ENCODE data around the gene DSCAML1. TPM values are rescaled to one million over a fixed set of nuclear protein-coding genes. Genes with fewer than 3 reads are reported as not detected.

Gene DSCAML1
- polyA plus RNA-seq, 4 donors, result 1.7 to 2.9 (median 2.0) TPM

DNA sequence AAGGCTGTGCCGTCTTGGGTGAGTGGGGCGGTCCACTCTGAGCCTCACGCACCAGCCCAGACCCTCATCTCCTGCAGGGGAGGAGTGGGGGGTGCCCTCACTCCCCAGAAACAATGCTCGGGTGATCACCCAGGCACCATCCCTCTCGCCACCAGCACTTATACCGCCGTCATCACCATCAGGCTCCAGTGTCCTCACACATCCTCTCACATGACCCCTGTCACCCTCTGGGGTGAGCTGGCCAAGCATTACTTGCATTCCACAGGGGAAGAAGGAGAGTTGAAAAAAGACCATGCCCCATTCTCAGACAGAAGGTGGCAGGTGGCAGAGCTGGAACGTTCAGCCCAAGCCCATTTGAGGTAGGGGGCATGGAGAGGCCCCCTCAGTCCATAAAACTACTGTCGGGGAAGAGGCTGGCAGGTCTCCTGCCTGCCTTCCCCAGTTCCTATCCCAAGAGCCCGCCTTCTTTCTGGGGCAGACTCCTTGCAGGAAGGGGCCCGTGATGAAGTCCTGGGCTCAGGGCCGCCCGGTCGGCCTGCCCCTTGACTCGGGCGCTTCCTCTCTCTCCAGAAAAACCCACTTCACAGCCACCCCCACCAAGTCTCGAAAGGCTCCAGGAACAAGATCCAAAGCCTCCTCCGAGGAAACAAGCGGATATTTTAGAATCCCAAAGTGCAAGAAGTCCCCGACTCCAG is 153.3 kb downstream of the DSCAML1 start:
- DNase-seq (ENCODE audit: low read depth in 4 of 4, low spot score in 3 of 4), result no peak

DNA sequence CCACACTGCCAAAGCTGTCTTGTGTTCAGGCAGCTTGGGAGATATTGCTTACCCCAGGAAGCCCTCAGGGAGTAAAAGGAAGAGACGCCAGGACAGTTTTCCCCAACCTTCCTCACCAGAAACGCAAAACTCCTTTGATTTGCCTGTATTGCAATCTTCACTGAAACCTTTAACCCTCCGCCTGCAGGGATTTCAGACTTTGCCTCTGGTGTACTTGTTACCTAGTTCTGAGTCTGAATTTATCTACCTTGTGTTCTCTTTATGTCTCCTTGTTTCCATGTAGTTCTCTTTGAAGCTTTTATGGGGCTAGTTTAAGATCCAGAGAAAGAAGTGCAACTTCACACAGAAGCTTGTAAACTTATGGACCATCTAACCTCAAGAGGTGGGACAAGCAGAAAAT is 154.2 kb downstream of the DSCAML1 start:
- DNase-seq (ENCODE audit: low read depth in 4 of 4, low spot score in 3 of 4), result no peak

DNA sequence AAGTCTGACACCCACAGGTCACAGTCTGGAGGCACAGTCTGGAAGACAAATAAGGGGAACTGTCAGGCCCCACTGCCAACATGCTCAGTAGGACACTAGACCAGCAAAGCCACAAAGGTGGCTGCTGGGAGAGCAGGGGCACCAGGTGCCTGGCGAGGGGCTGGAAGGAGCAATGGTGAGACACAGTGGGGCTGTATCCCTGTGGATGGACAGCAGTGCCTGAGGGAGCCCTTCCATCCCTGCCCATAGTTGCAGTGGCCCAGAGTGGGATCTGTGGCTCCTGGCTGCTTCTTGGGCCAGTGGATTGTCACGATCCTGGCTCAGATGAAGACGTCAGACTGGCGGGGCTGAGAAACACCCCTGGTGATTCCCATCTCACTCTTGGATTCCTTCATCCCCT is 154.6 kb downstream of the DSCAML1 start:
- no peak for DNase-seq (ENCODE audit: low read depth in 4 of 4, low spot score in 3 of 4)

DNA sequence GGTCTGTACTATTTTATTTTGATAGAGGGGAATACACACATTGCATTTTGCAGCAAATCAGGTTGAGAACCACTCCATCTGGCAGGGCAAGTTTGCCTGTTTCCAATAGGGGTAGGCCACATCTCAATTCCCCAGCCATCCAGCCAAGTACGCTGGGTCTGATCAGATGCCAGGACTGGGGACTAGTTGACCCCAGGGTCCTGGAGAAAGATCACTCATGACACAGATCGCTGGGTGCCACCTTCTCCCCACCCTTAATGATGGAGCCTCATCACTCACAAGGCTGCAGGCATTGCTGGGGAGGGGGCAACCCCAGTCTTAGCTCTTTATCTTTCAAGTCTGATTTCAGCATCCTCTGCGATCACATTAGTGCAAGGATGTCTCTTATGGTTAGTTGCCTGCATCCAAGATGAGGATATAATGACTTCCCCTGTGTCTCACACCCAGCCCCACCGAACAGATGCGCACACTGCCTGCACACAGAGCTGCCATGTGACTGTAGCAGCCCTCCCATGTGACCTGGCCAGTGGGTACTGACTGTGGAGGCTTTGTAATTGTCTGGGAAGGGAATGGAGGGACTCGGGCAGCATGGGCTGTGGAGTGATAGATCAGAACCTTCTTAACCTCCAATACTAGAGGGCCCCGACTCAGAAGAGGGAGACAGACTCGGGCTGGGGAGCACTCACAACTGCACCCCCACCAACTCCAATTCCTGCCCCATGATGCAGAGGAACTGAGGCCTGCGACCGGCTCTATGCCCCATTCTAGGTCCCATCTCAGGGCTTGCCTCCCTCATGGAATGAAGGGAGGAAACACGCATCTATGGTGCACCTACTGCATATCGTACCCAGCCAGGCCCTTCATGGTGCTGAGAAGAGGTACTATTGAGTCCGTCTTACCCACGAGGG is 155.8 kb downstream of the DSCAML1 start:
- no peak for DNase-seq (ENCODE audit: low read depth in 4 of 4, low spot score in 3 of 4)

DNA sequence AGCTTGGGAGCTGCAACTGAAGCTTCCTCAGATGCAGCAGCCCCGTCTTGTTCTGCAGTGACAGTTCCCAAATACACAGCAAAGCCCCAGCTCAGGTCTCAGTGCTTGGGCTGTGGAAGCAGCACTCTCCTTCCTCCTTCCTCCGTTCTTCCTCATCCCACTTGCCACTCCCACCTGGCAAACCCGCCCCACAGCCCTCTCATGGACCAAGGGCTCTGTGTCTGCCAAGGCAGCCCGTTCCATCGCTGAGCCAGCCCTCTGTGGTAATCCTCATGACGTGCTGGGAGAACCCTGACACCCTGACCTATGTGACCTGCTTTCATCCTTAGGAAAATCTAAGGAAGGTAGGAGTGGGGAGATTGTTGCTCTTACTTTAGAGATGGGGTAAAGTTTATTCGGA is 157.0 kb downstream of the DSCAML1 start:
- no peak for DNase-seq (ENCODE audit: low read depth in 4 of 4, low spot score in 3 of 4)

DNA sequence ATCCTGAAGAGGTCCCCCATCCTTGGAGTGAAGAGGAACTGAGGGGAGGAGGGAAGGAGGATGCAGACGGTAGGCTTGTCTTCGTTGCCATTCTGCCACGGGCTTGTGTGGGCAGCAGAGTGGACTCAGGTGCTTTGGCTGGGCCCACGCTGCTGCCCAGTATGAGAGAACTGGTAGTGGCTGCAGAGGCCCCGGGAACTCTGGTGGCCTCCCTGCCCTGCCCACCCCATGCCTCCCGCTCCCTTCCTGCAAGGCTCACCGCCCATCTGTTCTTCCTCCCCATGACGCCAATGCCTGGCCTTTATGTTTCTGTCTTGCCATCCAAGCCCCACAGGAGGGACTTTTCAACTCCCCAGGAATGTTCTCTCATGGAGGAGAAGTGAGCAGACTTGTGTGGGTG is 157.4 kb downstream of the DSCAML1 start:
- DNase-seq (ENCODE audit: low read depth in 4 of 4, low spot score in 3 of 4), result no peak

DNA sequence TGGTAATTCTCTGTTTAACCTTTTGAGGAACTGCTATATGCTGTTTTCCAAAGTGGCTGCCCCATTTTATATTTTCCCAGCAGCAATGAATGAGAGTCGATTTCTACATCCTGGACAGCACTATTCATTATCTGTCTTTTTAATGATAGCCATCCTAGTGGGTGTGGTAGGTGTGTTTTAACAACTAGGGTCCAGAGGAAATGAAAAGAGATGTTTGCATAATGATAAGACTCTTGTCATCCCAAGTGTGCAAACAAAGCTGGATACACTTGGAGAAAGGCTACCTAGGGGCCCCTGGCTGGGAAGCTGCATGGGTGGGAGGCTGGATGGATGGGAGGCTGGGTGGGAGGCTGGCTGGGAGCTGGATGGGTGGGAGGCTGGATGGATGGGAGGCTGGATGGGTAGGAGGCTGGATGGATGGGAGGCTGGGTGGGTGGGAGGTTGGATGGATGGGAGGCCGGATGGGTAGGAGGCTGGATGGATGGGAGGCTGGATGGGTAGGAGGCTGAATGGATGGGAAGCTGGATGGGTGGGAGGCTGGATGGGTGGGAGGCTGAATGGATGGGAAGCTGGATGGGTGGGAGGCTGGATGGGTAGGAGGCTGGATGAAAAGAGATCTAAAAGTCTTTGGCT is 158.0 kb downstream of the DSCAML1 start:
- no peak for DNase-seq (ENCODE audit: low read depth in 4 of 4, low spot score in 3 of 4)

DNA sequence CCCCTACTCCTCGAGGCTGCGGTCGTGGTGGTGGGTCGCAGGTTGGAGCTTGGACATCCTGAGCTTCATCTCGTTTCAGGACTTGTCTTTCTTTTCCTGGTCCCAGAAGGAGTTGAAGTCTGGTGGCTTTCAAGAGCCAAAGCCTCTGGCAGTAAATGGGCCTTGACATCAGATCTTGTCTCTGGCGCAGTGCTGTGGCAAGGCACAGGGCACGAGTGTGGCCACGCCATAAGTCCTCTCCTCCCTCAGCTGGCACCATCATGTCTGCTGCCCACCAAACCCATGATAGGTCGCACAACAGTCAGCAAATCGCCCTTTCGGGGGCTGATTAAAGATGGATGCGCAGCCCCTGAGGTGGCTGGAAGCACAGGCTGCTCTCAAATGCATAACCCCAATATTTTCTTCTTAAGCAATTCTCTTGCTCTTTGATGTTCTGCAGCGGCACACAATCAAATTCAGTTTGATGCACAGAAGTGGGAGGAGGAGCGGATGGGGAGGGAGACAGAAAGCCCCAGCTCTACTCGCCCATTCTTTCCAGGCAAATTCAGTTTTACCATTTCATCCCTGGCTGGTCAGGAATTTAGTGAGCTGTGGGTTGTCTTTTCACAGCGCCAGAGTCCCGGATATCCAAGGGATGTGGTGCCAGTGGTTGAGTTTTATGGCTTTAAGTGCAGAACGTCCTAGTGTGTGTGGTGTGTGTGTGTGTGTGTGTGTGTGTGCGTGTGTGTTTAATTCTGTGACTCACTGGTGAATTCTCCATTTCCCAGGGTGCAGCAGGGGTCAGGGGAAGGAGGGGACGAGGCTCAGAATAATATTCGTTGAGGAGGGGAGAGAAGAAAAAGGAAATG is 162.0 kb downstream of the DSCAML1 start:
- DNase-seq (ENCODE audit: low read depth in 4 of 4, low spot score in 3 of 4), result peak in 1 of 4 donors; percentile 28

DNA sequence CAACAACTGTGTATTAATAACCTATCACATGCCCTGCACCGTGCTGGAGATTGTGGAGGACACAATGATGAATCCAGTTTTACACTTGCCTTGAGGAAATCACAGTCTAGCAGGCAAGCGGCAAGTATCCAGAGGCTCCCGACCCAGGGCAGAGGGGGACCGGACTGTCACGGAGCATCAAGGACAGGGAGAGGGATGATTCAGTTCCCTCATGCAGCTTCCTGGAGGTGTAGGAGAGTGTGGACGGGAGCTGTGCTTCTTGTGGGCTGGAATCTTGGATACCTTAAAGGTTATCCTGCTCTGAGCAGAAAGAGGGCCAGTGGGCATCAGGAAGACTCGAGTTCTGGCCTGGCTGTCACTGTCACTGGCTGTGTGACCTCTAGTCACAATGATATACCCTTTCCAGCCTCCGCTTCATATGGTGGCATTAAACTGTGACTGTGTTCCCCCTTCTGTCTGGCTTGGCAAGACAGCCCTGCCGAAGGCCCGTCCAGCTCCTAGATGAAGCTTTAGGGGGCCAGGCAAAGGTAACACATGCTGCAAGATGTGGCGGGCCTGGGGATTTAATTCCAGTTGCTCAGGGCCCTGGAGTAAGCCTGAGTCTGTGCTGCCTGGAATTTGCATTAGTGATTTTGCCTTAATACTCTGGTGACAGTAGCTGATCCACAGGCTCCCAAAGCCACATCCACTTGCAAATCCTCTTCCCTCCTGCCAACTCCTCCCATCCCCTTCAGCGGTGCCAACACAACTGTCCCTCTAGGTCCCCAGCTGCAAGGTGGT is 162.8 kb downstream of the DSCAML1 start:
- DNase-seq (ENCODE audit: low read depth in 4 of 4, low spot score in 3 of 4), result no peak

DNA sequence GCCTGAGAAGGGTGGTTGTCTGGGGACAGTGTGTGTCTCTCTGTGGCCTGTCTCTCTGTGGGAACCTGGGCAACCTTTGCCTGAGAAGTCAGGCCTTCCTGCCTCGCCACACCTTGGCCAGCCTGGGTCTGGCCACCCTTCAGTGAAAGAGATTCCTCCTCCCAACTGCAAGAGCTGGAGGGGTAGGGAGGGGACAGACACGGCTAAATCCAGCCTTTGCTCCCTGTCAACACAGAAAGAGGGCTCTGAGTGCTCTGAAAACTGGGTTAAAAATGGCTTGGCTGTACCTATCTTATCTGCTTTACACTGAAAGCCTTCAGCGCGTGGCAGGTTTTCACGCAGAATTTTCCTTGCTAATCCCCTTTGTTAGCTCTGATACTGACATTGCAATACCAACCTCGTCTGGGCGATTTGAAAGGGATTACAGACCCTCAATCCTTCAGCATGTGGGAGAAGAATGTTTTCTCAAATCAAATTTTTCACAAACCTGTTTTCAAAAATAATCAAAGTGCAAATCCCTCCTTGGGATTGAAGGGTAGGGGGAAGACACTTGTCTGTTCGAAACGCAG is 163.7 kb downstream of the DSCAML1 start:
- no peak for DNase-seq (ENCODE audit: low read depth in 4 of 4, low spot score in 3 of 4)

DNA sequence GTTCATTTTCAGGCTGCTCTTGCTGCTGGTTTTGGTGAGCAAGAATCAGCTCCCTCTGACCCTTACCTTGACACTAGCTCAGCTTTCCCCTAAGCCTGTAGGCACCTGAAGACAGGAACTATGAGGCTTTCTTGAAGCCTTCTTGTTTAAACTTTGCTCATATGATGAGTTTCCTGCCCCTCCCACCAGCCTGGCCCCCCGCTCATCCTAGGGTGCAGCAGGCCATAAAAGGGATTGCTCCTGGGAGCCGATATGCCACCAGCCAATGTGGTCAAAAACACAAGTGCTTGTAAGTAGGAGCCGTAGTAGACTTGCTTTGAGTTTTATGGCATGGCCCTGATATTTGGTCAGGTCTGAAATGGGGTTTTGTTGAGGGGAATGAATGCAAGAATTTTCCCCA is 164.7 kb downstream of the DSCAML1 start:
- DNase-seq (ENCODE audit: low read depth in 4 of 4, low spot score in 3 of 4), result no peak

DNA sequence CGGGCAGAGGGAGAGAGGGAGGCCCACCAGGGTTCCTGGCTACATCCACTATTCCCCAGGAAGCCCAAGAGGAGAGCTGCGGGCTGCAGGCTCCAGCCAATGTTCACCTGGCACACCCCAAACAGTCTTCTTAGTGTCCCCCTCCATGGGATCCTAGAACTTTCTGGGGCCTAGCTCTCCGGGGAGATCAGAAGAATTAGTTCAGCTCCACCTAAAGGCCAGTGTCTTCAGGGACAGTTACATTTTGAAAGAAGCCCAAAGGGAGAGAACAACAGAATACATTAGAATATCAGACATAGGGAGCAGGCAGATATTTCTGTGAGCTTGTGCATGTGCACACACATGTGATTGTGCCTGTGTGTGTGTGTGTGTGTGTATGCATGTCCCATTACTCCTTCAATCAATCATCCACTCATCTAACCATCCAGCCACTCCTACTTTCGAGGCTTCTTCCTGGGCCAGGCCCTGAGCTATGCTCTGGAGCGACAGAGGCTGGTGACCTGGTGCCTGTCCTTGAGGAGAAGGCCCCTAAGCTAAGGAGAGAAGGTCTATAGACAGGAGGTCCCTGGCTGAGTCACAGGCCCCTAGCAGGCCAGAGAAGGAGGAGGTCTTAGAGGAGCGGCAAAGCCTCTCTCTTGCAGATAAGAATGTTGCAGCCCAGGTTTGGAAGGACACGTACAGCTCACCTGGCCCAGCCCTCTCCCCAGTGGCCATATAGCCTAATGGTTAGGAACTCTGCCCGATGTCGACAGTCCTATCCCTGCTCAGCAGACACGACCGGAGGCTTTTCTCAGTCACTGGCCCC is 165.5 kb downstream of the DSCAML1 start:
- DNase-seq (ENCODE audit: low read depth in 4 of 4, low spot score in 3 of 4), result no peak

DNA sequence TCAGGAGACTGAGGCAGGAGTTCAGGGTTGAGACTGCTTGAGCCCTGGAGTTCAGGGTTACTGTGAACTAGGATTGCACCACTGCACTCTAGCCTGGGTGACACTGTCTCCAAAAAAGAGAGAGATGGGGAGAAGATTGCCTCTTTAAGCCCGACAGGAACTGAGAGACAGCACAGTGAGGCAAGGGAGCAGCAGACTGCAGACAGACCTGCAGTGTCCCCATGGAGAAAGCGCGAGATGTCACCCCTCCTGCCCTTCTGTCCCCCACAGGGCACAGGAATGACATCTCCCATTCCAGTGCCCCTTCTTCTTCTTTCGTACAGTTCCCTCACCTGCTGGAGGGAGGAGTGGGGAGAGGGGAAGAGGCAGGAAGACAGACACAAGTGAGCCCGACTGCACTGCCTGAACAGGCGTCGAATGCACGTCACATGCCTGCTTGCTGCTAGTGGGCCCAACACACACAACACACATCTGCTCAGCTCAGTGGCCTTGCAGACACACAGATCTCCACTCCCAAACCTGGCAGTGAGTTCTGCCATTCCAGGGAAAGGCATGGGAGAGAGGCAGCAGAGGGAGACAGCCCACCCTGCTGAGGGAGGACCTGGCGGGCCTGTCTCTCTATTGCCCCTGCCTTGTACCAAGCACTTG is 167.0 kb downstream of the DSCAML1 start:
- no peak for DNase-seq (ENCODE audit: low read depth in 4 of 4, low spot score in 3 of 4)

DNA sequence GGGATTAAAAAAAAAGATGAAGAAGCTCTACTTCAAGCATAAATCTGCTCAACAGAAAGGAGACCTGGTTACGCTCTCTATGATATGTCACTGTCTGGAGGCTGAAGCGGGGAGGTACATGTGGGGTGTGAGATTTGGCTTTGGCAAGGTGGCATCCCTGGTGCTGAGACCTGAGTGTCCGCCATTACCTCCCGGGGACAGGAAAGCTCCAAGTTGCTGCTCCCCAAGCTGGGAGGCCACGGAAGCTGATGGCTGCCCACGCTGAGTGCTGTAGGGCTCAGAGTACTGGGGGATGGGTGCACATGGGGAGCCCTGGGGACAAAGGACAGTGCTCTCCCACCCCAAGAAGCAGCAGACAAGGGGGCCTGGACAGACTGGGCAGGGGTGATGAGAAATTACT is 167.9 kb downstream of the DSCAML1 start:
- DNase-seq (ENCODE audit: low read depth in 4 of 4, low spot score in 3 of 4), result no peak

DNA sequence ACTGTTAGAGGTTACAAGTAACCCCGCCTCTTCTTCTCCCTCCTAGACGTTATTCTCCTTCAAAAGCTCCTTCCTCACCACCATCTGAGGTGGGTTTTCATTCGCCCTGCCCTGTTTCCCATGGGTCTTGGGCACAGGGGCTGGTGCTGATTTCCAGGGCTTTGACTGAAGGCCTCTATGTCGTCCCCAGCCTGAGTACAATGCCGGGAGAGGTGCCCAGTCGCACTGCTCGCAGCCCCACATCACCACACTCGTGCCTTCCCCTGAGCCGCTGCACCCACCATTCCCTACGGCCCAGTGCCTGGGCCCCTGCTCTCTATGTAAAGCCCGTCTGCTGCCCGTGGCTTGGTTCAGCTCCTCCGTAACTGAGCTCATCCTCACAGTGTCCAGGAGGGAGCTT is 169.8 kb downstream of the DSCAML1 start:
- DNase-seq (ENCODE audit: low read depth in 4 of 4, low spot score in 3 of 4), result no peak

DNA sequence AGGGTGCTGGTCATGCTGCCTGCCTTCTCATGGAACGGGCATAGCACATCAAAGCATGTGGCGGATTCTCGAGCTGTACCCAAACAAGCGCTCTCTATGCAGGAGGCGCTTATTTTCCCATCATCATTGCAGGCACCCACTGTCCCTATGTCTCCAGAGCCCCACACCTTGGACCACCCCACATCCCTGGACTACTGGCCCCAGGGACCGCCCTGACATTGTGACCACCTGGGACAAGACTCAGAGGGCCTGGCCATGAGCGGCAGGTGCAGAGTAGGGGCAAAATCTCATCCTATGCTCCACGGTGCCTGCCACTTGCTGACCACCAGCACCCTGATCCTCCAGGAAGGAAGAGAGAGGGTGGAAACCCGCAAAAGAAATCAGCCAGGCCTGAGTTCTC is 170.4 kb downstream of the DSCAML1 start:
- DNase-seq (ENCODE audit: low read depth in 4 of 4, low spot score in 3 of 4), result no peak

DNA sequence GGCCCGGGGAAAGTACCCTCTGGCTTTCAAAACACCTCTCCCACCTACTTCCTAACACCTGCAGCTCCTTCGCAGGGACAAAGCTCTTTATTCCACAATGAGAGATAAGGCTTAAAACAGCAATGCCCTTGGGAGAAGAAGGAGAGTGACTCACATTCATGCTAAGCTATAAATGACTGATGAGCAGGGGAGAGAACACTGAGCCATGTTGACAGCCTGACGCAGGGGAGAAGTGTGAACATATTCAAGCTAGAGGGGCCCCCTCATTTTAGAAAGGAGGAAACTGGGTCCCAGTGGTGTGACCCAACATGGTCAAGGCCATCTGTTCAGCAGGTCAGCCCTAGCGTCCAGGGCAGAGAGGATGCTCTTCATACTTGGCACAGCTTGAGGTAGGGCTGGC is 171.8 kb downstream of the DSCAML1 start:
- no peak for DNase-seq (ENCODE audit: low read depth in 4 of 4, low spot score in 3 of 4)

DNA sequence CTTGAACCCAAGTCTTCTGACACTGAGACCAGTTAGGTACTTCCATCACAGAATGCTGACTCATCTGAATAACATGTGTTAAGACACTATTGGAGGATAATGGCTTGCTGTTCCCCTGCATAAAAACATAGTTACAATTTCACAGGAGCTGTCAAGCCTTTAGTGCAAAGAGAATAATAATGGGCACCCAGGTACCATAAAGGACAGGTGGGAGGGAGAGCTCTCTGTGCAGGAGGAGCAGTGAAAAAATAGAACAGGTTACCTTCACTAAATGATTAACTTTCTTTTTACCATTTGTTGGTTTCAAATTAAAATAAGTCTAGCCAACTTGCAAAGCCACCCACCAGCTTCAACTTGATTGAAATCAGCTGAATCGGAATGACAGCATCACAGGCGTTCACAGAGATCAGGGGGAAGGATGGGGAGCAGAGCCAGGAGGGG is 173.2 kb downstream of the DSCAML1 start:
- no peak for DNase-seq (ENCODE audit: low read depth in 4 of 4, low spot score in 3 of 4)

All from right renal pelvis (tissue), 4 donors.